DMS79 (cell line): ENCODE data around the gene SIK3.

Source experiments
- DNase-seq: peaks from one replicate; lab custom pipeline; 2025; lab: John Stamatoyannopoulos, UW

Gene SIK3

DNA sequence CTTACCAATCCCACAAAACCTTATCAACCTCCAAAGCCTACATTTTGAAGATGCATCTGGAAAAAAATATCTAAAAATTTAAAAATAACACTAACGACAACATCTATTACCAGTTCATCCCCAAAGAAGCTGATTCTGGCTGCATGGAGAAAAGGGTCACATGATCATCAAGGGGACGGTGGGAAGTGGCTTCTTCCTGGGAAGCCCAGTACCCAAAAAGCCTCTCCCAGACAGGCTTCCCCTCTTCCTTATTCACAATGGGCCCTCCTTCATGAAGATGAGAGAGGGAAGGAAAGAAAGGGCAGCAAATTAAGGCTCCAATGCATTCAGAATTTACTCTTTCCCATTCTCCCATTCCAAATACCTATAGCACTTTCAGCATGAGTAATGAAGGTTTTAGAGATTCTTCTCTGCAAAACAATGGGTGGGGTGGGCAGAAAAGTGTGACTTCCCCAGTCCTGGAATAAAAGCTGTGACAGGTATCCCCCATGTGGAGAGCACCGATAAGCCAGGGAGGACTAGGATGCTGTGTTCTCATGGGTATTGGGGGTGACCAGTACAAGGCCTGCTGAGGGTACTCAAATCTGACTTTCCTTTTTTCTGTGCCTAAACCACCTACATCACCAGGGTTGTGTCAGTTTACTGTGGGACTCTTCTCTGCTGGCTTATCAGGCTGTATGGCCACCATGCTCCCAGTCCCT lies 88.2 kb downstream of the SIK3 start:
- DNase-seq: no peak

- DNase-seq: no peak
Observed at GRCh38 chr11:117005758-117006157, 92.5 kb downstream of the SIK3 start.

GRCh38 chr11:117002639-117003299 lies 95.5 kb downstream of the SIK3 start:
- no peak for DNase-seq

- peak; percentile 87 for DNase-seq
Observed at GRCh38 chr11:117000014-117000737, 98.1 kb downstream of the SIK3 start.

GRCh38 chr11:116997071-116997470 lies 101.2 kb downstream of the SIK3 start:
- DNase-seq: peak; percentile 98

GRCh38 chr11:116994195-116994594 lies 104.0 kb downstream of the SIK3 start:
- no peak for DNase-seq

GRCh38 chr11:116993599-116993998 lies 104.6 kb downstream of the SIK3 start:
- DNase-seq: no peak

- DNase-seq: no peak
Observed at GRCh38 chr11:116991491-116991890, 106.7 kb downstream of the SIK3 start.

- no peak for DNase-seq
Observed at GRCh38 chr11:116990811-116991210, 107.4 kb downstream of the SIK3 start.

DNA sequence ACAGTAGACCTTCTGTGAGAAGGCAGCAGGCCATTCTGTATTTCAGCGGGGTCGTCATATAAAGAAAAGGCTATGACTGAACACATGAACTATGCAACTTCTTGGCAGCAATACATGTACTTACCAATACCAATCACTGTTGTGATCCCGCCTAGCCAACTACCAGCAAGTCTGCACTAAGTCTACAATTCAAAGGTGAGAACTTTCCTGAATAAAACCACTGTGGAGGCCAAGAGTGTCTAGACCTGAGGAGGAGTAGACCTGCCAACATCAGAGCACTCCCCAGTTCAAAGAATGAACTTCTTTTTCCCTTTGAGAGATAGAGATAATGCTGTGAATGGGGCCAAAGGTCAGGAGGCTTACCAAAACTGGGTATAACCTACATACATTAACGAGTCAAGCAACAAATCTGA lies 108.2 kb downstream of the SIK3 start:
- DNase-seq: no peak

- no peak for DNase-seq
Observed at GRCh38 chr11:116989184-116989583, 109.0 kb downstream of the SIK3 start.

GRCh38 chr11:116986521-116987105 lies 111.6 kb downstream of the SIK3 start:
- DNase-seq: peak; percentile 77

- DNase-seq: no peak
Observed at GRCh38 chr11:116984589-116984988, 113.6 kb downstream of the SIK3 start.

DNA sequence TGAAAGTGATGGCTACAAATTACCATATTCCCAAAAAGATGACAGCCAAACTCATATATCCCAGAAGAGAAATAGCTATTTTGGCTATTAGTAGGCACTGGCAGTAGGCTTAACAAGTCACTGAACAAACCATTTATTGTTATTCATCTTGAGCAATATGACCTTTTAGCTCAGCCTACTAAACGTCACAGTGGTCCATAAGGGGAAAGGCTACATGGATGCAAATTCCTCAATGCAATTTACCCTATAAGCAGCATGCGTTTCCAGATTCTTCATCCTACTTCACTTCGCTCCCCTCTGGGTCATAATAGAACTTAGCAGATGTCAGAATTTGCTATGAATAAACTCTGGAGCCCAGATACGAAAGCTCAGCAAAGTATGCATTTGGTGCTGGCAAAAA lies 114.0 kb downstream of the SIK3 start:
- no peak for DNase-seq

DNA sequence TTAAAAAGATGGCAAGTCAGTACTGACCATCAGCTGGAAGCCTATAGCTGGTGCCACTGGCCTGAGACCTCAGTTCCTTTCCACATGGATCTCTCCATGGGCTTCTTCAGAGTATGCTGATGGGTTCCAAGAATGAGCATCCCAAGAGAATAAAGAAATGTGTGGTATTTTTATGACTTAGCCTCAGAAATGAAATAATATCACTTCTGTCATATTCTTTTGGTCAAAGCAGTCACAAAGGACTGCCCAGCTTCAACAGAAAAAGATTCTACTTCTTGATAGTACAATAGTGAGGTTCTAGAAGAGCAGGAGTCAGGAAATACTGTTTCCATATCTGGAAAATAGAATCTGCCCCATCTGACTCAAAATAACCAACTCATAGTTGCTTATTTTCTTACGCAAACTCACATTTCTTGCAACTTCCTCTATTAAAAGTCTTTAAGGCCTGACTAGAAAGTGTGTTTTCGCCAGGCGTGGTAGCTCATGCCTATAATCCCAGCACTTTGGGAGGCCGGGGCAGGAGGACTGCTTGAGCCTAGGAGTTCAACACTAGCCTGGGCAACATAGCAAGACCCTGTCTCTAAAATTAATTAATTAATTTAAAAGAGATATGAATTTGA lies 116.9 kb downstream of the SIK3 start:
- DNase-seq: no peak

- no peak for DNase-seq
Observed at GRCh38 chr11:116980136-116980793, 118.0 kb downstream of the SIK3 start.

DNA sequence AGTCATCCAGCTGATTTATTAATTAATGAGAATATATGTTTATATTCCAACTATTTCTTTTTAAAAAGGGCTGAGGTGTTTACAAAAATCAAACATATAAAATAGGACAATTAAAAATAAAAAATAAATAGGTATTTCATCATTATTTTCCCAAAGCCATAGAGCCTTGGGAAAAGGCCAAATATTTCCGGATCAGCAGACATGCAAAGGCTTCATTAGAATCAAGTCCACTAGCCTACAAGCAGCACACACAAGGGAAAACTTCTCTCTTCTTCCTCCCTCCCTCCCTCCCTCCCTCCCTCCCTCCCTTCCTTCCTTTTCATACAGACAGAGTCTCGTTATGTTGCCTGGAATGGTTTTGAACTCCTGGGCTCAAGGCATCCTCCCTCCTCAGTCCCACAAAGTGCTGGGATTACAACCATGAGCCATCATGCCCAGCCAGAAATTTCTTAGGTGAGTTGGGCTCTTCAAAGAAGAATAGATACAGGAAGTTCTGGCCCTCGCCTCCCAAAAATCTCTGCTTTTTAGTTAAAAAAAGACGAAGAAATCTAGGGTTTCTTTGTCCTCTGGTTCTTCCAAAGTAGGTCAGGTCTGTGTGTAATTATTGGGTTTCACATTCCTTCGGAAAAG lies 121.2 kb downstream of the SIK3 start:
- no peak for DNase-seq

GRCh38 chr11:116975661-116976060 lies 122.6 kb downstream of the SIK3 start:
- no peak for DNase-seq

DNA sequence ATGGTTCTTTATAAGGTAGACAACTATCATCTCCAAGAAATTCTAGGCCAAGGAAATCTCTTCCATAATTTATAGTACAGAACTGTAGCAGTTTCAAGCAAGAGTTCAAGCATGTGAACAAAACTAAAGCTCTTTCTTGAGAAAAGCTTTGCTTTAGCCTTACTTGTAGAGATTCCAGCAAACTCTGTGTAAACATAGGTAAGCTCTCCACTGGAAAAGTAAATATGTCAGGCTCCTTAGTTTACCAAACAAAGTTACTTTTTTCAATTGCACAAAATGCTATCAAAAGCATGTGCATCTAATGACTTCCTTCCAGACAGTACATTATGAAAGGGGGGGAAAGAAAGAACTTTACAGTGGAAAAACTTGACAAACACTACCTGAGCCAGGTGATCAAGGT lies 125.0 kb downstream of the SIK3 start:
- DNase-seq: no peak

DNA sequence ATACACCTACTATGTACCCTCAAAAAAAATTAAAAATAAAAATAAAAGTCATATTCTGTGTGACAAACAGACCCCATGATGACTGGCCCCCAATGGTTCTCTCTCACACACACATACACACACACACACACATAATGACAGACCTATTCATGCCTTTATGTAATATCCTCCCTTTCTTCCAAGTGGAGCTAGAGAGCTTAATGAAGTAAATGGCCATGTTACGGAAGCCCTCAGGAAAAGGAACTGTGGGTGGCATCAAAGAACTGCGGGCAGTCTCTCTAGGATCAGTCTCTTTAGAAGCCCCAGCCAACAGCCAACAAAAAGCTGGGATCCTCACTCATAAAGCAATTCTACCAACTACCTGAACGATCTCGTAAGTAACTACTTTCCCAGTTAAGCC lies 125.5 kb downstream of the SIK3 start:
- no peak for DNase-seq
